IgD-negative memory B cell (primary cell): ENCODE measurements around the gene TACSTD2. TPM values are rescaled to one million over a fixed set of nuclear protein-coding genes. Genes with fewer than 3 reads are reported as not detected.
"Not testable (repeated sequence)": the region's sequence is repeated elsewhere in the genome, so short reads cannot be mapped to it uniquely, and the experiment has no call there.

Experiments used
- H3K27ac Mint-ChIP-seq, 3 donors: one replicate each; pipeline ENCODE4 v1.8.0; 2020 to 2022; ENCODE audit warnings: mild to moderate bottlenecking in 3 of 3, mixed read lengths in 3 of 3, moderate library complexity in 1 of 3
- H3K27me3 Mint-ChIP-seq: one replicate; pipeline ENCODE4 v1.8.0; 2021; ENCODE audit warnings: mixed read lengths
- H3K36me3 Mint-ChIP-seq: one replicate; pipeline ENCODE4 v1.8.0; 2020; ENCODE audit warnings: mild to moderate bottlenecking, mixed read lengths
- H3K4me1 Mint-ChIP-seq, 3 donors: one replicate each; pipeline ENCODE4 v1.8.0; 2020 to 2022; ENCODE audit warnings: mixed read lengths in 3 of 3, mild to moderate bottlenecking in 1 of 3
- H3K4me3 Mint-ChIP-seq, 4 donors: one replicate each; pipeline ENCODE4 v1.8.0; 2020 to 2022; ENCODE audit warnings: mild to moderate bottlenecking in 4 of 4, mixed read lengths in 4 of 4, moderate library complexity in 3 of 4
- H3K9me3 Mint-ChIP-seq, 3 donors: one replicate each; pipeline ENCODE4 v1.8.0; 2020 to 2021; ENCODE audit warnings: mixed read lengths in 3 of 3, mild to moderate bottlenecking in 1 of 3
- polyA plus RNA-seq: library from polyadenylated mRNA; unstranded; fragments of 300-500 nt; fragmentation: Illumina TruSeq; gene quantifications from one replicate; pipeline ENCODE4 v1.2.3, GENCODE V29; 2021

TACSTD2 gene
- polyA plus RNA-seq, 1 donor from 2014 or later, result not detected

- H3K4me1 Mint-ChIP-seq, result no peaks in the 10 kb centered on the region
- H3K4me3 Mint-ChIP-seq, result no peak overlapping the region
- H3K27me3 Mint-ChIP-seq, result peaks cover 18% of the 10 kb centered on the region
- H3K27ac Mint-ChIP-seq, result no peak overlapping the region
- peaks cover 0 to 6% (median 4%) of the 10 kb centered on the region in 3 donors for H3K9me3 Mint-ChIP-seq
- no peaks in the 10 kb centered on the region for H3K36me3 Mint-ChIP-seq
Measured at GRCh38 chr1:58597996-58598395, 20.9 kb upstream of the TACSTD2 start.

GRCh38 chr1:58597076-58597475 lies 20.0 kb upstream of the TACSTD2 start:
- Mint-ChIP-seq H3K27ac (no peak overlapping the region), H3K9me3 (peaks cover 0 to 3% (median 2%) of the 10 kb centered on the region in 3 donors), H3K27me3 (peaks cover 16% of the 10 kb centered on the region), H3K4me3 (no peak overlapping the region), H3K36me3 (no peaks in the 10 kb centered on the region), H3K4me1 (no peaks in the 10 kb centered on the region)

GRCh38 chr1:58596631-58597052 lies 19.6 kb upstream of the TACSTD2 start:
- no peaks in the 10 kb centered on the region for H3K4me1 Mint-ChIP-seq
- H3K36me3 Mint-ChIP-seq, result no peaks in the 10 kb centered on the region
- H3K27me3 Mint-ChIP-seq, result peaks cover 17% of the 10 kb centered on the region
- H3K4me3 Mint-ChIP-seq, result no peak overlapping the region
- peaks cover 0 to 2% (median 2%) of the 10 kb centered on the region in 3 donors for H3K9me3 Mint-ChIP-seq
- H3K27ac Mint-ChIP-seq, result no peak overlapping the region

DNA sequence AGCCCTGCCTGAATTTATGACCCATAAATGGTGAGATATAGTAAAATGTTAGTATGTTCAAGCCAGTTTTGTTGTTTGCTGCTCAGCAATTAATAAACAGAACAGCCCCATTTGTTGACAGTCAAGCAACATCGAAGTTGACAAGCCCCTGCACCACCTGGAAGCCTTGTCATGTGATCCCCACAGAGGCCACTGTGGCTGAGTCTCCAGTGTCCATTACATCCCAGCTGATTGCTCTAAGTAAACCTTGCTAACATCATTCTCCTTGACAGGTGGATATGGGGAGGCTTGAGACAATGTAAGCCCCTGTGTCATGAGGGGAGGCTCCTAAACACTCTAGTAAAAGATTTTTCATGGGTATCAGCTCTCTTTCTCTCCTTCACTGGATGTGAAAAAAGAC lies 17.5 kb upstream of the TACSTD2 start:
- H3K9me3 Mint-ChIP-seq, result peaks cover 0 to 2% (median under 1%) of the 10 kb centered on the region in 3 donors
- H3K27ac Mint-ChIP-seq, result no peak overlapping the region
- H3K4me1 Mint-ChIP-seq, result no peaks in the 10 kb centered on the region
- H3K27me3 Mint-ChIP-seq, result peaks cover 13% of the 10 kb centered on the region
- no peak overlapping the region for H3K4me3 Mint-ChIP-seq
- H3K36me3 Mint-ChIP-seq, result no peaks in the 10 kb centered on the region

GRCh38 chr1:58592522-58593134 lies 15.6 kb upstream of the TACSTD2 start:
- H3K27ac Mint-ChIP-seq, result no peak overlapping the region
- no peaks in the 10 kb centered on the region for H3K36me3 Mint-ChIP-seq
- no peak overlapping the region for H3K4me3 Mint-ChIP-seq
- H3K27me3 Mint-ChIP-seq, result peaks cover 11% of the 10 kb centered on the region
- no peaks in the 10 kb centered on the region for H3K4me1 Mint-ChIP-seq
- H3K9me3 Mint-ChIP-seq, result peaks cover 0 to 2% (median 0%) of the 10 kb centered on the region in 3 donors

DNA sequence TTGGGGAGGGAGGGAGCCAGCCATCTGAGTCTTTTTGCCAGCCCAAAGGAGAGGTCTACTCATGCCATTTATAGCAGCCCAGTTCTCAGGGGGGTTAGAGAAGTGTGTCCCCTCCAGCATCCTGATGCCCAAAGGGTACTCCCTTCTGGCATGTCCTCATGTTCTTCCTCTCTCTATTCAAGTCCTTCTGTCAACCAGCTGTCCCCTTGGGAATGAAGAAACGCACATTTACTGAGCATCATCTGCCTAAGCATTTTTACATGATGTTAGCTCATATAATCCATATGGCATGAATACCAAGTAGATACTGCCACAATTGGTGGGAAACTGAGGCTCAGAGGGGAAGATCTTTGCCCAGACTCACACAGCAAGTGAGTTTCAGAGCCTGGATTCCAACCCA lies 14.8 kb upstream of the TACSTD2 start:
- H3K36me3 Mint-ChIP-seq, result no peaks in the 10 kb centered on the region
- H3K4me1 Mint-ChIP-seq, result no peaks in the 10 kb centered on the region
- H3K4me3 Mint-ChIP-seq, result no peak overlapping the region
- H3K27ac Mint-ChIP-seq, result no peak overlapping the region
- H3K9me3 Mint-ChIP-seq, result peaks cover 0 to 2% (median 0%) of the 10 kb centered on the region in 3 donors
- H3K27me3 Mint-ChIP-seq, result peaks cover 13% of the 10 kb centered on the region

GRCh38 chr1:58590019-58590418 lies 13.0 kb upstream of the TACSTD2 start:
- Mint-ChIP-seq H3K4me3 (no peak overlapping the region), H3K36me3 (no peaks in the 10 kb centered on the region), H3K27me3 (peaks cover 20% of the 10 kb centered on the region), H3K4me1 (no peaks in the 10 kb centered on the region), H3K27ac (no peak overlapping the region), H3K9me3 (peaks cover 0 to 2% (median 0%) of the 10 kb centered on the region in 3 donors)

DNA sequence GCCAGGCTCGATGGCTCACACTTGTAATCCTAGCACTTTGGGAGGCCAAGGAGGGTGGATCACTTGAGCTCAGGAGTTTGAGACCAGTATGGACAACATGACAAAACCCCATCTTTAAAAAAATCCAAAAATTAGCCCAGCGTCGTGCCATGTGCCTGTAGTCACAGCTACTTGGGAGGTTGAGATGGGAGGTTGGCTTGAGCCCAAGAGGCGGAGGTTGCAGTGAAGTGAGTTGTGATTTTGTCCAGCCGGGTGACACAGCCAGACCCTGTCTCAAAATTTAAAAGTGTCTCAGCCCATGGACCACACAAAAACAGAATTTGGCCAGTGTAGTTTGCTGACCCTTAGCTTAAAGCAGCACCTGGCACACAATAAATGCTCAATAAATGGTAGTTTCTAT lies 11.3 kb upstream of the TACSTD2 start:
- Mint-ChIP-seq H3K4me3 (no peak overlapping the region), H3K36me3 (no peaks in the 10 kb centered on the region), H3K27me3 (peaks cover 19% of the 10 kb centered on the region), H3K9me3 (peaks cover 0 to 2% (median 0%) of the 10 kb centered on the region in 3 donors), H3K27ac (no peak overlapping the region), H3K4me1 (peaks cover 0 to 9% (median 7%) of the 10 kb centered on the region in 3 donors)

- Mint-ChIP-seq H3K27ac (no peak overlapping the region), H3K4me1 (peaks cover 0 to 9% (median 7%) of the 10 kb centered on the region in 3 donors), H3K4me3 (no peak overlapping the region), H3K9me3 (peaks cover 0 to 2% (median 0%) of the 10 kb centered on the region in 3 donors), H3K27me3 (peaks cover 17% of the 10 kb centered on the region), H3K36me3 (no peaks in the 10 kb centered on the region)
Measured at GRCh38 chr1:58587667-58588066, 10.6 kb upstream of the TACSTD2 start.

DNA sequence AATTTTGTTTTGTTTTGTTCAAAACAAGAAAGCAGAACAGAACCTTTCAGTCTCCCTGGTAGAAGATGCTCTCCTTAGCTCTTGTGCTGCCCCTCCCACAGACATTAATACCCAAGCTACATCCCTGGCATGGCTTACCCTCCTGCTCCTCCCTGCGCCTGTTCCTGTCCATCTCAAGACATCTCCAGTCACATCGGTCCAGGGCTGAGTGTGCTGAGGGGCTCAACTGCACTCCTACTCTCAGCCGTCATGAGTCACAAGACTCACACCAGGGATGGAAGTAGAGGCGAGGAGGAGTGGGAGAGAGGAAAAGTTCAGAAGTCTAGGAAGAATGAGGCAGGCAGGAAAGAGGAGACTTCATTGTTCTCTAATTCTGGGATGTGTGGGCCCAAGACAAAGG lies 9.2 kb upstream of the TACSTD2 start:
- Mint-ChIP-seq H3K27me3 (peaks cover 15% of the 10 kb centered on the region), H3K9me3 (peaks cover 0 to 2% (median 0%) of the 10 kb centered on the region in 3 donors), H3K4me3 (no peak overlapping the region)

DNA sequence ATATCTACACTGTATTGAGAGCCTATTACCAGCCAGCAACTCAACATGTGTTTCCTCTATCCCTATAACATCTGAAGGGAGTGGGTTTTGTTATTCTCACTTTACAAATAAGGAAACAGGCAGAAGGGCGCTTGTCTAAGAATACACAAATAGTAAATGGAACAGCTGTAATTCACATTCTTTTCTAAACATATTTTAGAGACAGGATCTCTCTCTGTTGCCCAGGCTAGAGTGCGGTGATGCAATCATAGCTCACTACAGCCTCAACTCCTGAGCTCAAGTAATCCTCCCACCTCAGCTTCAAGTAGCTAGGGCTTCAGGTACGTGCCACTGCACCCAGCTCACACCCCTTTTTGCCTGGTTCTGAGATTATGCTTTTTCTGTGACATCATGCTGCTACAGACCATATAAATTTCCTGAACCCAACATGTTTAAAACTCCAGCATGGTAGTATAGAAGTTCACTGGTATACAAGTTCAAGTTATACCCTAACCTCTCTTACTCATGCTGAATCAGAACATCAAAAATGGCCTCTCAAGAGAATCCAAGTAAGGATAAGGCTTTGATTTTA lies 8.6 kb upstream of the TACSTD2 start:
- no peak overlapping the region for H3K4me3 Mint-ChIP-seq
- peaks cover 0 to 2% (median 0%) of the 10 kb centered on the region in 3 donors for H3K9me3 Mint-ChIP-seq
- H3K27me3 Mint-ChIP-seq, result peaks cover 14% of the 10 kb centered on the region

More for the DNA sequence above, 9.2 kb upstream of the TACSTD2 start:
- Mint-ChIP-seq H3K4me1 (peaks cover 0 to 9% (median 7%) of the 10 kb centered on the region in 3 donors), H3K27ac (no peak overlapping the region), H3K36me3 (no peaks in the 10 kb centered on the region)

GRCh38 chr1:58585166-58585565 lies 8.1 kb upstream of the TACSTD2 start:
- peak overlapping the region in 1 of 4 donors; percentile 19 for H3K4me3 Mint-ChIP-seq
- H3K36me3 Mint-ChIP-seq, result no peaks in the 10 kb centered on the region
- peak overlapping the region in 1 of 3 donors; percentile 33 for H3K27ac Mint-ChIP-seq
- peaks cover 10% of the 10 kb centered on the region for H3K27me3 Mint-ChIP-seq
- H3K4me1 Mint-ChIP-seq, result peaks cover 0 to 9% (median 7%) of the 10 kb centered on the region in 3 donors
- no peaks in the 10 kb centered on the region for H3K9me3 Mint-ChIP-seq

More for the DNA sequence above, 8.6 kb upstream of the TACSTD2 start:
- Mint-ChIP-seq H3K36me3 (no peaks in the 10 kb centered on the region), H3K4me1 (peaks cover 0 to 9% (median 7%) of the 10 kb centered on the region in 3 donors), H3K27ac (no peak overlapping the region)

DNA sequence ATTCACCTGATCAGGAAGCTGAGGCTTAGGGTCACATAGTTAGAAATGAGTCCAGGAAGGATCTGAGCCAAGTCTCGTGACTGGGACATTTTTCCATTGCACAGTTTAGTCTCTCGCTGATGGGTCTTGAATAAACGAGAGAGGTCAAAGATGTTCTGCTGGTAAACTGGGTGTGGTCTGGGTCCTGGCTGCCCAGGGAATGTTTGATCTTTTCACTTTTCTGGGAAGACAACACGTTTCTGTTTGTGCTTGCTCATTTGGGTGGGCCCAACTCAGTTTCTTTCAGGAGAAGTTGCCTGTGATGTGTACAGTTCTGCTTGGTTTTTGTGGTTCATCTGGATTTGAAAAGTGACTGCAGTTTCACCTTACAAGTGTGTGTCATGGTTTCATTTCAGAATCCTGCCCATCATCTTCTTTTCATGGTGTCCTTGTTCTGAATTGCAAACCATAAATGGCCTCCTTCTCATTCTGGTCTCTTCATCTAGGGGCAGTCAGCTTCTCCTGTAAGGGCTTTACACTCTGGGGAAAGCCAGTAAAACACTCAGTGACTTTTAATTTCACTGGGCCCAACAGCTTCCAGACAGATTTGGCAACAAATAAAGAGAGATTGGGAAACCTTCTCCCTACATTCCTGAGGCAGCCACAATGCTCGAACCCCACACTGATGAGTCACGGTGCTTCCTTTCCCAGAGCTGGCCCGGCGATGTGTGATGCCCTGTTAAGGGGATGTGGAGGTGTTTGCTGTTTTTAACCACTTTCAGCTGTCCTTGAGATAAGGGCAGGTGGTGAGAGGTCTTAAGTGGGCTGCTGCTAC lies 7.2 kb upstream of the TACSTD2 start:
- Mint-ChIP-seq H3K4me3 (no peak overlapping the region), H3K36me3 (no peaks in the 10 kb centered on the region), H3K27ac (no peak overlapping the region), H3K4me1 (peaks cover 0 to 9% (median 7%) of the 10 kb centered on the region in 3 donors), H3K27me3 (peaks cover 14% of the 10 kb centered on the region), H3K9me3 (no peaks in the 10 kb centered on the region)

DNA sequence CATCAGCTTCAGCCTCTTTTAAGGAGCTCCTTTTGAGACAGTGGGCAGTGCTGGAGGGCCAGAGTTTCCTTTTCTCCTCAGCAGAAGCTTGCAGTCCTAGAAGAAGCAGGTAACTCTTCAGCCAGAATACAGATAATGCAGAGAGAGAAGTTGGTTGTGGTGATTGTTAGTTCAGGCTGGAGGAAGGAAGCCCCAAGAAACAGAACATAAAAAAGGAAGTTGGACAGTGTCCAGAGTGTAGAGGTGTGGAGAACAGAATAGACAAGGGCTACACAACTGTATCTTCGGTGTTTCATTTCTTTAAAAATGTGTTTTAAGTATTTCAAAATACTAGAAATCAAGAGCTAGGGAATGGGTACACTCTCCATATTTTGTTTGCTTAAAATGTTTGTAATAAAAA lies 6.4 kb upstream of the TACSTD2 start:
- peak overlapping the region in 2 of 4 donors; percentile 6 to 22 for H3K4me3 Mint-ChIP-seq

GRCh38 chr1:58582143-58582542 lies 5.1 kb upstream of the TACSTD2 start:
- not testable (repeated sequence) for H3K36me3 Mint-ChIP-seq, H3K9me3 Mint-ChIP-seq, H3K27ac Mint-ChIP-seq, H3K4me3 Mint-ChIP-seq
- peaks cover 29% of the 10 kb centered on the region for H3K27me3 Mint-ChIP-seq
- peaks cover 0 to 17% (median 11%) of the 10 kb centered on the region in 3 donors for H3K4me1 Mint-ChIP-seq

More for the DNA sequence above, 6.4 kb upstream of the TACSTD2 start:
- Mint-ChIP-seq H3K27ac (no peak overlapping the region), H3K4me1 (peaks cover 0 to 9% (median 7%) of the 10 kb centered on the region in 3 donors), H3K36me3 (no peaks in the 10 kb centered on the region), H3K27me3 (peaks cover 18% of the 10 kb centered on the region), H3K9me3 (no peaks in the 10 kb centered on the region)
